GM23338 (cell line): ENCODE results near the gene TPST1. TPM values are rescaled to one million over a fixed set of nuclear protein-coding genes. Genes with fewer than 3 reads are reported as not detected.

Experiments used
- ATAC-seq: fragments of 200-7000 bp; cut with Tn5 transposase; 3 replicates; pipeline ENCODE4 v1.9.1; 2020
- DNase-seq: peaks from one replicate; pipeline ENCODE4 v3.0.0-alpha.2; 2015; ENCODE audit warnings: low spot score
- H2AFZ ChIP-seq: fragments of 200-600 bp; sonication (generic); 2 replicates; pipeline ENCODE4 v1.8.0; 2016; ENCODE audit warnings: antibody characterized with exemption, mild to moderate bottlenecking, moderate library complexity
- H3F3A ChIP-seq: fragments of 200-600 bp; sonication (generic); replicated peaks from 2 replicates; pipeline ENCODE4 v1.8.0; 2017; ENCODE audit warnings: antibody characterized with exemption, mixed run types, low read depth
- H3K27ac ChIP-seq: fragments of 200-600 bp; sonication (generic); 2 replicates; pipeline ENCODE4 v1.6.1; 2016; ENCODE audit warnings: low read depth
- H3K27me3 ChIP-seq: fragments of 200-600 bp; sonication (generic); 2 replicates; pipeline ENCODE4 v1.8.0; 2016; ENCODE audit warnings: mild to moderate bottlenecking, mixed run types, moderate library complexity; ENCODE audit not compliant: insufficient read depth
- H3K36me3 ChIP-seq: fragments of 200-600 bp; sonication (generic); 2 replicates; pipeline ENCODE4 v1.8.0; 2016; ENCODE audit warnings: mild to moderate bottlenecking; ENCODE audit not compliant: insufficient read depth
- H3K4me1 ChIP-seq: fragments of 200-600 bp; sonication (generic); 2 replicates; pipeline ENCODE4 v1.8.0; 2016; ENCODE audit warnings: mild to moderate bottlenecking, moderate library complexity; ENCODE audit not compliant: insufficient read depth
- H3K4me2 ChIP-seq: fragments of 200-600 bp; sonication (generic); 2 replicates; pipeline ENCODE4 v1.7.1; 2017; ENCODE audit warnings: mixed run types
- H3K4me3 ChIP-seq: fragments of 200-600 bp; sonication (generic); 2 replicates; pipeline ENCODE4 v1.6.1; 2016; ENCODE audit warnings: mixed run types
- H3K79me2 ChIP-seq: fragments of 200-600 bp; sonication (generic); replicated peaks from 2 replicates; pipeline ENCODE4 v1.8.0; 2017; ENCODE audit warnings: mild to moderate bottlenecking; ENCODE audit not compliant: insufficient read depth
- H3K9me2 ChIP-seq: fragments of 200-600 bp; sonication (generic); 2 replicates; pipeline ENCODE4 v1.8.0; 2017; ENCODE audit not compliant: insufficient read depth
- H4K20me1 ChIP-seq: fragments of 200-600 bp; sonication (generic); replicated peaks from 2 replicates; pipeline ENCODE4 v1.8.0; 2017; ENCODE audit warnings: mild to moderate bottlenecking; ENCODE audit not compliant: insufficient read depth
- H3K27ac Mint-ChIP-seq: 2 replicates; pipeline ENCODE4 v1.8.0; 2020; ENCODE audit warnings: inconsistent platforms, mild to moderate bottlenecking, moderate library complexity, mixed read lengths
- H3K27me3 Mint-ChIP-seq: 3 replicates; pipeline ENCODE4 v1.8.0; 2022; ENCODE audit warnings: low read depth, mild to moderate bottlenecking, moderate library complexity, mixed read lengths, inconsistent platforms; ENCODE audit not compliant: insufficient read depth, poor library complexity
- H3K36me3 Mint-ChIP-seq: 3 replicates; pipeline ENCODE4 v1.8.0; 2021; ENCODE audit warnings: low read depth, mild to moderate bottlenecking, inconsistent platforms, moderate library complexity, mixed read lengths
- H3K4me1 Mint-ChIP-seq: 3 replicates; pipeline ENCODE4 v1.8.0; 2020; ENCODE audit warnings: mild to moderate bottlenecking, inconsistent platforms, mixed read lengths
- H3K4me3 Mint-ChIP-seq: 3 replicates; pipeline ENCODE4 v1.8.0; 2021; ENCODE audit warnings: moderate library complexity, mild to moderate bottlenecking, inconsistent platforms, mixed read lengths
- H3K9me3 Mint-ChIP-seq: 3 replicates; pipeline ENCODE4 v1.8.0; 2020; ENCODE audit warnings: moderate library complexity, mild to moderate bottlenecking, inconsistent platforms, mixed read lengths
- CREB1 ChIP-seq: fragments of 250-450 bp; sonication (Bioruptor Pico); IDR thresholded peaks from 2 replicates; pipeline ENCODE4 v1.5.0; 2020; ENCODE audit warnings: low read depth, mild to moderate bottlenecking, moderate library complexity
- CTCF ChIP-seq, 2 experiments: fragments of 200-600 bp in 1 of 2; sonication (generic) in 1 of 2; conservative IDR thresholded peaks; 2 replicates each; pipeline versions ENCODE4 v1.5.1 to v1.6.1; 2016 to 2017; ENCODE audit warnings: antibody characterized with exemption in 2 of 2, low read depth in 2 of 2, mild to moderate bottlenecking in 2 of 2, moderate library complexity in 1 of 2
- EZH2 ChIP-seq: fragments of 200-600 bp; sonication (generic); IDR thresholded peaks from one replicate; pipeline ENCODE4 v1.8.0; 2017; ENCODE audit warnings: antibody characterized with exemption, mild to moderate bottlenecking, low read depth; ENCODE audit not compliant: unreplicated experiment
- EZH2phosphoT487 ChIP-seq: fragments of 200-600 bp; sonication (generic); IDR thresholded peaks from one replicate; pipeline ENCODE4 v1.8.1; 2018; ENCODE audit warnings: antibody characterized with exemption; ENCODE audit not compliant: unreplicated experiment
- NANOG ChIP-seq: IDR thresholded peaks from 2 replicates; pipeline ENCODE4 v1.6.1; 2016; ENCODE audit warnings: antibody characterized with exemption, borderline replicate concordance
- REST ChIP-seq: IDR thresholded peaks from one replicate; pipeline ENCODE4 v1.6.1; 2018; ENCODE audit warnings: antibody characterized with exemption; ENCODE audit not compliant: unreplicated experiment
- STAT1 ChIP-seq: IDR thresholded peaks from one replicate; pipeline ENCODE4 v1.6.1; 2016; ENCODE audit warnings: antibody characterized with exemption; ENCODE audit not compliant: unreplicated experiment
- ZNF114 ChIP-seq: fragments of 250-450 bp; sonication (Bioruptor Pico); IDR thresholded peaks from 2 replicates; pipeline ENCODE4 v1.5.0; 2020; ENCODE audit warnings: mild to moderate bottlenecking, moderate library complexity
- polyA plus RNA-seq: library from polyadenylated mRNA; unstranded; fragments of >200 nt; fragmentation: Nextera tagmentation; extraction: Ambion mirVana; gene quantifications from 2 replicates; pipeline ENCODE4 v1.2.1, GENCODE V29; 2016
- total RNA-seq: library from RNA; depleted of rRNA; stranded (reverse); fragments of >200 nt; shearing (Covaris generic); gene quantifications from 2 replicates; pipeline ENCODE4 v1.2.3, GENCODE V29; 2014
- TF ChIP-seq, protein P1 (sequence below): fragments of 250-450 bp; sonication (Bioruptor Pico); IDR thresholded peaks from 2 replicates; pipeline ENCODE4 v1.5.0; 2020; ENCODE audit warnings: mild to moderate bottlenecking, moderate library complexity

Gene TPST1
- total and polyA plus RNA-seq, 2 experiments from 2014 or later: 10.7 to 19.2 TPM

GRCh38 chr7:66181329-66181728, 23.8 kb upstream of the TPST1 start:
- Histone ChIP-seq H3K9me2 (no peaks in the 10 kb centered on the region), H3K27ac (no peak overlapping the region), H2AFZ (no peak overlapping the region), H3K79me2 (no peaks in the 10 kb centered on the region), H3K27me3 (no peaks in the 10 kb centered on the region), H3K4me2 (no peak overlapping the region), H3K4me1 (no peaks in the 10 kb centered on the region), H3F3A (no peaks in the 10 kb centered on the region), H4K20me1 (no peaks in the 10 kb centered on the region), H3K4me3 (no peak overlapping the region), H3K36me3 (no peaks in the 10 kb centered on the region)
- peaks cover 3% of the 10 kb centered on the region; the same call in 2 of the 3 replicates for H3K36me3 Mint-ChIP-seq
- no peak for DNase-seq
- peaks cover 15% of the 10 kb centered on the region for H3K9me3 Mint-ChIP-seq
- H3K27ac Mint-ChIP-seq: no peak overlapping the region
- ATAC-seq: no peak
- TF ChIP-seq CTCF (conservative IDR thresholded peaks at IDR 0.05; ENCODE audit: low read depth in 2 of 2): no peak
- no peak for TF ChIP-seq EZH2
- no peak for TF ChIP-seq REST
- no peak for TF ChIP-seq STAT1
- TF ChIP-seq, protein P1, sequence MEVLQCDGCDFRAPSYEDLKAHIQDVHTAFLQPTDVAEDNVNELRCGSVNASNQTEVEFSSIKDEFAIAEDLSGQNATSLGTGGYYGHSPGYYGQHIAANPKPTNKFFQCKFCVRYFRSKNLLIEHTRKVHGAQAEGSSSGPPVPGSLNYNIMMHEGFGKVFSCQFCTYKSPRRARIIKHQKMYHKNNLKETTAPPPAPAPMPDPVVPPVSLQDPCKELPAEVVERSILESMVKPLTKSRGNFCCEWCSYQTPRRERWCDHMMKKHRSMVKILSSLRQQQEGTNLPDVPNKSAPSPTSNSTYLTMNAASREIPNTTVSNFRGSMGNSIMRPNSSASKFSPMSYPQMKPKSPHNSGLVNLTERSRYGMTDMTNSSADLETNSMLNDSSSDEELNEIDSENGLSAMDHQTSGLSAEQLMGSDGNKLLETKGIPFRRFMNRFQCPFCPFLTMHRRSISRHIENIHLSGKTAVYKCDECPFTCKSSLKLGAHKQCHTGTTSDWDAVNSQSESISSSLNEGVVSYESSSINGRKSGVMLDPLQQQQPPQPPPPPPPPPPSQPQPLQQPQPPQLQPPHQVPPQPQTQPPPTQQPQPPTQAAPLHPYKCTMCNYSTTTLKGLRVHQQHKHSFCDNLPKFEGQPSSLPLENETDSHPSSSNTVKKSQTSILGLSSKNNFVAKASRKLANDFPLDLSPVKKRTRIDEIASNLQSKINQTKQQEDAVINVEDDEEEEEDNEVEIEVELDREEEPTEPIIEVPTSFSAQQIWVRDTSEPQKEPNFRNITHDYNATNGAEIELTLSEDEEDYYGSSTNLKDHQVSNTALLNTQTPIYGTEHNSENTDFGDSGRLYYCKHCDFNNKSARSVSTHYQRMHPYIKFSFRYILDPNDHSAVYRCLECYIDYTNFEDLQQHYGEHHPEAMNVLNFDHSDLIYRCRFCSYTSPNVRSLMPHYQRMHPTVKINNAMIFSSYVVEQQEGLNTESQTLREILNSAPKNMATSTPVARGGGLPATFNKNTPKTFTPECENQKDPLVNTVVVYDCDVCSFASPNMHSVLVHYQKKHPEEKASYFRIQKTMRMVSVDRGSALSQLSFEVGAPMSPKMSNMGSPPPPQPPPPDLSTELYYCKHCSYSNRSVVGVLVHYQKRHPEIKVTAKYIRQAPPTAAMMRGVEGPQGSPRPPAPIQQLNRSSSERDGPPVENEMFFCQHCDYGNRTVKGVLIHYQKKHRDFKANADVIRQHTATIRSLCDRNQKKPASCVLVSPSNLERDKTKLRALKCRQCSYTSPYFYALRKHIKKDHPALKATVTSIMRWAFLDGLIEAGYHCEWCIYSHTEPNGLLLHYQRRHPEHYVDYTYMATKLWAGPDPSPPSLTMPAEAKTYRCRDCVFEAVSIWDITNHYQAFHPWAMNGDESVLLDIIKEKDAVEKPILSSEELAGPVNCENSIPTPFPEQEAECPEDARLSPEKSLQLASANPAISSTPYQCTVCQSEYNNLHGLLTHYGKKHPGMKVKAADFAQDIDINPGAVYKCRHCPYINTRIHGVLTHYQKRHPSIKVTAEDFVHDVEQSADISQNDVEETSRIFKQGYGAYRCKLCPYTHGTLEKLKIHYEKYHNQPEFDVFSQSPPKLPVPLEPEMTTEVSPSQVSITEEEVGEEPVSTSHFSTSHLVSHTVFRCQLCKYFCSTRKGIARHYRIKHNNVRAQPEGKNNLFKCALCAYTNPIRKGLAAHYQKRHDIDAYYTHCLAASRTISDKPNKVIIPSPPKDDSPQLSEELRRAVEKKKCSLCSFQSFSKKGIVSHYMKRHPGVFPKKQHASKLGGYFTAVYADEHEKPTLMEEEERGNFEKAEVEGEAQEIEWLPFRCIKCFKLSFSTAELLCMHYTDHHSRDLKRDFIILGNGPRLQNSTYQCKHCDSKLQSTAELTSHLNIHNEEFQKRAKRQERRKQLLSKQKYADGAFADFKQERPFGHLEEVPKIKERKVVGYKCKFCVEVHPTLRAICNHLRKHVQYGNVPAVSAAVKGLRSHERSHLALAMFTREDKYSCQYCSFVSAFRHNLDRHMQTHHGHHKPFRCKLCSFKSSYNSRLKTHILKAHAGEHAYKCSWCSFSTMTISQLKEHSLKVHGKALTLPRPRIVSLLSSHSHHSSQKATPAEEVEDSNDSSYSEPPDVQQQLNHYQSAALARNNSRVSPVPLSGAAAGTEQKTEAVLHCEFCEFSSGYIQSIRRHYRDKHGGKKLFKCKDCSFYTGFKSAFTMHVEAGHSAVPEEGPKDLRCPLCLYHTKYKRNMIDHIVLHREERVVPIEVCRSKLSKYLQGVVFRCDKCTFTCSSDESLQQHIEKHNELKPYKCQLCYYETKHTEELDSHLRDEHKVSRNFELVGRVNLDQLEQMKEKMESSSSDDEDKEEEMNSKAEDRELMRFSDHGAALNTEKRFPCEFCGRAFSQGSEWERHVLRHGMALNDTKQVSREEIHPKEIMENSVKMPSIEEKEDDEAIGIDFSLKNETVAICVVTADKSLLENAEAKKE (CRISPR knock-in tag): no peak
- no peak for TF ChIP-seq NANOG
- no peak for TF ChIP-seq CREB1
- TF ChIP-seq ZNF114 (CRISPR knock-in tag): no peak
- no peak for TF ChIP-seq EZH2phosphoT487
- peaks cover 7% of the 10 kb centered on the region for H3K27me3 Mint-ChIP-seq
- H3K4me3 Mint-ChIP-seq: no peak overlapping the region
- no peaks in the 10 kb centered on the region for H3K4me1 Mint-ChIP-seq
